ENCODE results near the gene GNAS. TPM values are rescaled to one million over a fixed set of nuclear protein-coding genes. Genes with fewer than 3 reads are reported as not detected.

GNAS gene
- total RNA-seq, 4 donors from 2014 or later, result 513 to 854 (median 781) TPM

DNA sequence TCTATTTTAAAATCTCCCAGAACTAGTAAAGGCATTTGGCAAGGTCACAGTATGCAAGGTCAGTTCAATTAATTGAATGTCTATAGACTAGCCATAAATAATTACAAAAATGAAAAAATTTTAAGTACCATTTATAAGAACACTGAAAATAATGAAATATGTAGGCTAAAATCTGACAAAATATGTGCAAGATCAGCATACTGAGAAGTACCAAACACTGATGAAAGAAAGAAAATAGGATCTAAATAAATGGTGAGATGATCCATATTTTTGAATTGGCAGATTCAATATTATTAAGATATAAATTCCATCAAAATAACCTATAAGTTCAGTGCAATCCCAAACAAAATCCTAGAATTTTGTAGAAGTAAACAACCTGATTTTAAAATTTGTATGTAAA is 100.5 kb downstream of the GNAS start:
- DNase-seq (no peak), ATAC-seq (no peak)
- Histone ChIP-seq H3K4me1 (no peaks in the 10 kb centered on the region), H3K27ac (no peak overlapping the region), H3K27me3 (no peaks in the 10 kb centered on the region), H3K9me3 (no peaks in the 10 kb centered on the region), H3K36me3 (no peaks in the 10 kb centered on the region), H3K4me3 (no peak overlapping the region)
- intact Hi-C loops (cut with DNase I; ENCODE audit: low total_unique reads), result no loop called here
- in situ Hi-C loops (cut with MboI; ENCODE audit: low sequenced_read_pairs in 4 of 4), result loop anchor here in 1 of 4 donors (10.0 kb wide), 1 partner anchor 262 kb away; no protein-coding TSS in a partner anchor
- no peak for TF ChIP-seq POLR2A (IDR thresholded peaks at IDR 0.05)
- TF ChIP-seq, protein P1, sequence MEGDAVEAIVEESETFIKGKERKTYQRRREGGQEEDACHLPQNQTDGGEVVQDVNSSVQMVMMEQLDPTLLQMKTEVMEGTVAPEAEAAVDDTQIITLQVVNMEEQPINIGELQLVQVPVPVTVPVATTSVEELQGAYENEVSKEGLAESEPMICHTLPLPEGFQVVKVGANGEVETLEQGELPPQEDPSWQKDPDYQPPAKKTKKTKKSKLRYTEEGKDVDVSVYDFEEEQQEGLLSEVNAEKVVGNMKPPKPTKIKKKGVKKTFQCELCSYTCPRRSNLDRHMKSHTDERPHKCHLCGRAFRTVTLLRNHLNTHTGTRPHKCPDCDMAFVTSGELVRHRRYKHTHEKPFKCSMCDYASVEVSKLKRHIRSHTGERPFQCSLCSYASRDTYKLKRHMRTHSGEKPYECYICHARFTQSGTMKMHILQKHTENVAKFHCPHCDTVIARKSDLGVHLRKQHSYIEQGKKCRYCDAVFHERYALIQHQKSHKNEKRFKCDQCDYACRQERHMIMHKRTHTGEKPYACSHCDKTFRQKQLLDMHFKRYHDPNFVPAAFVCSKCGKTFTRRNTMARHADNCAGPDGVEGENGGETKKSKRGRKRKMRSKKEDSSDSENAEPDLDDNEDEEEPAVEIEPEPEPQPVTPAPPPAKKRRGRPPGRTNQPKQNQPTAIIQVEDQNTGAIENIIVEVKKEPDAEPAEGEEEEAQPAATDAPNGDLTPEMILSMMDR (IDR thresholded peaks at IDR 0.05 in 4 of 5, conservative IDR thresholded peaks at IDR 0.05 in 1 of 5), result no peak

DNA sequence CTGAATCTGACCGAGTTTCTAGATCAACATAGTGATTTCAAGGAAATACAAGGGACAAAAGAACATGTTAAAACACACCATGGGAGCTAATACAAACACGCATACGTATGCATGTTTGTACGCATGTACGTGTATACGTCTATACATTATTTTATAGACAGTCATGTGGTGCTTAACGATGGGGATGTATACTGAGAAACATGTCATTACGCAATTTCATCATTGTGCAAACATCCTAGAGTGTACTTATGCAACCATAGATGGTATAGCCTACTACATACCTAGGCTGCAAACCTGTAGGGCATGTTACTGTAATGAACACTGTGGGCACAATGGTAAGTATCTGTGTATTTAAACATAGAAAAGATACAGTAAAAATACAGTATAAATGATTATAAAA is 103.6 kb downstream of the GNAS start:
- intact Hi-C loops (cut with DNase I; ENCODE audit: low total_unique reads), result no loop called here
- TF ChIP-seq, protein P1 (IDR thresholded peaks at IDR 0.05 in 4 of 5, conservative IDR thresholded peaks at IDR 0.05 in 1 of 5), result no peak
- no peak for TF ChIP-seq POLR2A (IDR thresholded peaks at IDR 0.05)

DNA sequence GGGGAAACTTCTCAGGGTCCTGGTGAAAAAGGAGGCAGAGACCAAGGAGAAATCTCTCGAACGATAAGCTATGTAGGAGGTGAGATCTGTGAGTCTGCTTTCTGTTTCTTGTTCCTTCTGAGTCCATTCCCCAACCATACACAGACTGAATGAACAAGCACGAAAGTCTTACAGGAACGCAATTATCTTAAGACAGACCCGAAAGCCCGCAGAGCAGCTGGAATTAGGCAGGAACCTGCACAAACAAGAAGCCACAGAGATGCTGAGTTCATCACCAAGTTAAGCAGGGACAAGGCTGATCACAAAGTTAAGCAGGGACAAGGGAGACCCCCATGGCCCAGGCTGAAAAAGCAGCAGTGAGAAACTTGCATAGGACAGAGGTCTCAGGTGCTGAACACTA is 107.1 kb downstream of the GNAS start:
- H3K4me3 ChIP-seq, result no peak overlapping the region
- H3K27ac ChIP-seq, result no peak overlapping the region
- no peak for DNase-seq
- no peaks in the 10 kb centered on the region for H3K27me3 ChIP-seq
- H3K9me3 ChIP-seq, result no peaks in the 10 kb centered on the region
- no peak for TF ChIP-seq POLR2A (IDR thresholded peaks at IDR 0.05)
- TF ChIP-seq, protein P1 (IDR thresholded peaks at IDR 0.05 in 4 of 5, conservative IDR thresholded peaks at IDR 0.05 in 1 of 5), result no peak
- intact Hi-C loops (cut with DNase I; ENCODE audit: low total_unique reads), result no loop called here
- in situ Hi-C loops (cut with MboI; ENCODE audit: low sequenced_read_pairs in 4 of 4), result loop anchor here in 1 of 4 donors (10.0 kb wide), 1 partner anchor 255 kb away; no protein-coding TSS in a partner anchor
- H3K4me1 ChIP-seq, result no peaks in the 10 kb centered on the region
- H3K36me3 ChIP-seq, result no peaks in the 10 kb centered on the region
- ATAC-seq, result no peak

More for the DNA sequence above, 103.6 kb downstream of the GNAS start:
- ATAC-seq (no peak), DNase-seq (no peak)
- Histone ChIP-seq H3K27ac (no peak overlapping the region), H3K4me3 (no peak overlapping the region), H3K36me3 (no peaks in the 10 kb centered on the region), H3K27me3 (no peaks in the 10 kb centered on the region), H3K9me3 (no peaks in the 10 kb centered on the region), H3K4me1 (no peaks in the 10 kb centered on the region)
- in situ Hi-C loops (cut with MboI; ENCODE audit: low sequenced_read_pairs in 4 of 4), result loop anchor here in 1 of 4 donors (10.0 kb wide), 1 partner anchor 259 kb away; no protein-coding TSS in a partner anchor

MicroRNAs encoded within 50 kb of the gene (microRNA counts, 767-probe panel; counts per million panel counts)
- microRNA hsa-miR-296-3p (356 to 448 counts per million in 2 donors), microRNA hsa-miR-296-5p (356 to 448 counts per million in 2 donors), microRNA hsa-miR-298 (356 to 448 counts per million in 2 donors)

Small RNA genes lying within 50 kb of the gene (microRNA-seq; reads per million reads assigned to microRNA genes)
- 0 reads per million in 2 donors for gene MIR298 (ENCODE audit: borderline replicate concordance in 2 of 2)

Other genes with a start within 250 kb of the GNAS start
- 10 to 100 TPM in 3 of 4 donors, 1 to 10 TPM in 1; 9.2 to 34.3 (median 20.4) TPM for gene STX16, start 201.4 kb upstream of the GNAS start, total RNA-seq
- 10 to 100 TPM; 18.1 to 51.5 (median 34.3) TPM for gene NPEPL1, start 159.9 kb upstream of the GNAS start, total RNA-seq
- not detected for gene GNAS-AS1, start 1.8 kb upstream of the GNAS start, total RNA-seq
- 10 to 100 TPM; 37.8 to 44.3 (median 40.9) TPM for gene NELFCD, start 128.5 kb downstream of the GNAS start, total RNA-seq
- gene CTSZ, start 154.5 kb downstream of the GNAS start, total RNA-seq, result 10 to 100 TPM; 25.2 to 58.7 (median 51.9) TPM
- under 1 TPM in 1 of 4 donors, not detected in 3; 0.07 TPM for gene TUBB1, start 166.7 kb downstream of the GNAS start, total RNA-seq
- gene ATP5F1E, start 179.6 kb downstream of the GNAS start, total RNA-seq, result 10 to 100 TPM; 27.1 to 38.2 (median 33.7) TPM
- 10 to 100 TPM; 31.6 to 41.3 (median 35.1) TPM for gene PRELID3B, start 190.1 kb downstream of the GNAS start, total RNA-seq